HG03565 (cell line): ENCODE results near the gene OLFM1.
"Not testable (repeated sequence)": the region's sequence is repeated elsewhere in the genome, so short reads cannot be mapped to it uniquely, and the experiment has no call there.

Source experiments
- ATAC-seq: cut with Tn5 transposase; IDR thresholded peaks from one replicate; pipeline ENCODE4 v1.9.1; 2021; ENCODE audit warnings: mild to moderate bottlenecking, moderate library complexity; ENCODE audit not compliant: unreplicated experiment

The OLFM1 gene

GRCh38 chr9:135056541-135056940 is 30.9 kb upstream of the OLFM1 start:
- ATAC-seq: no peak

- ATAC-seq: no peak
Observed at GRCh38 chr9:135060461-135061116, 26.9 kb upstream of the OLFM1 start.

GRCh38 chr9:135061441-135061840 is 26.0 kb upstream of the OLFM1 start:
- no peak for ATAC-seq

- no peak for ATAC-seq
Observed at GRCh38 chr9:135062254-135062653, 25.2 kb upstream of the OLFM1 start.

GRCh38 chr9:135063466-135063865 is 24.0 kb upstream of the OLFM1 start:
- not testable (repeated sequence) for ATAC-seq

- not testable (repeated sequence) for ATAC-seq
Observed at GRCh38 chr9:135063888-135064287, 23.6 kb upstream of the OLFM1 start.

- ATAC-seq: no peak
Observed at GRCh38 chr9:135065151-135065550, 22.3 kb upstream of the OLFM1 start.

GRCh38 chr9:135065804-135066203 is 21.7 kb upstream of the OLFM1 start:
- no peak for ATAC-seq

GRCh38 chr9:135066291-135066690 is 21.2 kb upstream of the OLFM1 start:
- ATAC-seq: no peak

GRCh38 chr9:135067096-135067710 is 20.3 kb upstream of the OLFM1 start:
- no peak for ATAC-seq

GRCh38 chr9:135068776-135069415 is 18.6 kb upstream of the OLFM1 start:
- no peak for ATAC-seq

- ATAC-seq: no peak
Observed at GRCh38 chr9:135069558-135070197, 17.8 kb upstream of the OLFM1 start.

GRCh38 chr9:135070198-135070951 is 17.1 kb upstream of the OLFM1 start:
- ATAC-seq: no peak

- no peak for ATAC-seq
Observed at GRCh38 chr9:135070964-135071735, 16.3 kb upstream of the OLFM1 start.

GRCh38 chr9:135073081-135073740 is 14.3 kb upstream of the OLFM1 start:
- ATAC-seq: no peak

- no peak for ATAC-seq
Observed at GRCh38 chr9:135073741-135074305, 13.6 kb upstream of the OLFM1 start.

- ATAC-seq: no peak
Observed at GRCh38 chr9:135074354-135075233, 12.9 kb upstream of the OLFM1 start.
